BJ (cell line): ENCODE results near the gene SND1. TPM values are rescaled to one million over a fixed set of nuclear protein-coding genes. Genes with fewer than 3 reads are reported as not detected.
A peak's percentile ranks its signal among the peaks of the same experiment; 100 is the strongest.

ENCODE experiments used
- CTCF ChIA-PET: fragments of 350-600 bp; formaldehyde crosslinking; extraction: SDS; loops from one replicate; lab custom pipeline; 2021; ENCODE audit warnings: antibody characterized with exemption, inconsistent platforms; lab: Yijun Ruan, JAX
- POLR2A ChIA-PET: fragments of 300-600 bp; sonication (Branson Sonifier 250); formaldehyde crosslinking; extraction: SDS; loops from one replicate; lab custom pipeline; 2021; ENCODE audit warnings: antibody characterized with exemption; lab: Charles Lee
- DNase-seq: peaks from one replicate; pipeline ENCODE4 v3.0.0-alpha.2; 2011; ENCODE audit warnings: low read depth
- H3K27me3 ChIP-seq: 2 replicates; pipeline ENCODE4 v1.6.0; 2011; ENCODE audit warnings: low read length; ENCODE audit not compliant: control insufficient read depth, insufficient read depth
- H3K36me3 ChIP-seq: 2 replicates; pipeline ENCODE4 v1.5.1; 2011; ENCODE audit warnings: low read length; ENCODE audit not compliant: control insufficient read depth, insufficient read depth
- H3K4me3 ChIP-seq: 2 replicates; pipeline ENCODE4 v1.5.1; 2011; ENCODE audit warnings: low read depth, mild to moderate bottlenecking, control low read depth, low read length
- polyA plus RNA-seq: library from polyadenylated mRNA; depleted of rRNA; stranded (reverse); fragments of >200 nt; gene quantifications from 2 replicates; pipeline ENCODE4 v1.2.3, GENCODE V29; 2011
- TF ChIP-seq, protein P1 (sequence below): IDR thresholded peaks from 2 replicates; pipeline ENCODE4 v1.5.1; 2011; ENCODE audit warnings: low read depth, mild to moderate bottlenecking, control low read depth, inconsistent platforms, low read length, moderate library complexity; ENCODE audit not compliant: insufficient read depth

SND1 gene
- polyA plus RNA-seq, 1 experiment: 203 TPM

DNA sequence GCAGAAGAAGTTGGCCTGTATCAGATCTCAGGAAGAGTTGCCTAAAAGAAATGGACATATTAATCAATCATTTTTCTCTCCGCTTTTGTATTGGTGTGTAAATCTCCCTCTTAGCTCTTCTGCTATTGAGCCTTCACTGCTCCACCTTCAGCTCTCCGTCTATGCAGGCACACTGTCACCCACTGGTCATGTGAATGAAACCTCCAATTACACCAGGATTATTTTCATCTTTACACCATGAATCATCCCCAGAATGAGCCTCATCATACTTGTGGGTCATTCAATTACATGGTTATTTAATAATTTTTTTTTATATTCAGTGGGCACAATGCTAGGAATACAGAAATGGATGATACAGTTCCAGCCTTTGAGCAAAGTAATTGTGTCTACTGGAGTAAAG, 286.6 kb downstream of the SND1 start:
- TF ChIP-seq, protein P1, sequence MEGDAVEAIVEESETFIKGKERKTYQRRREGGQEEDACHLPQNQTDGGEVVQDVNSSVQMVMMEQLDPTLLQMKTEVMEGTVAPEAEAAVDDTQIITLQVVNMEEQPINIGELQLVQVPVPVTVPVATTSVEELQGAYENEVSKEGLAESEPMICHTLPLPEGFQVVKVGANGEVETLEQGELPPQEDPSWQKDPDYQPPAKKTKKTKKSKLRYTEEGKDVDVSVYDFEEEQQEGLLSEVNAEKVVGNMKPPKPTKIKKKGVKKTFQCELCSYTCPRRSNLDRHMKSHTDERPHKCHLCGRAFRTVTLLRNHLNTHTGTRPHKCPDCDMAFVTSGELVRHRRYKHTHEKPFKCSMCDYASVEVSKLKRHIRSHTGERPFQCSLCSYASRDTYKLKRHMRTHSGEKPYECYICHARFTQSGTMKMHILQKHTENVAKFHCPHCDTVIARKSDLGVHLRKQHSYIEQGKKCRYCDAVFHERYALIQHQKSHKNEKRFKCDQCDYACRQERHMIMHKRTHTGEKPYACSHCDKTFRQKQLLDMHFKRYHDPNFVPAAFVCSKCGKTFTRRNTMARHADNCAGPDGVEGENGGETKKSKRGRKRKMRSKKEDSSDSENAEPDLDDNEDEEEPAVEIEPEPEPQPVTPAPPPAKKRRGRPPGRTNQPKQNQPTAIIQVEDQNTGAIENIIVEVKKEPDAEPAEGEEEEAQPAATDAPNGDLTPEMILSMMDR: no peak
- peak; percentile 58 for DNase-seq
- POLR2A ChIA-PET: interaction anchor here (0.6 kb wide), 1 partner anchor 230 kb away, joined by 4 read pairs; no protein-coding TSS in a partner anchor
- CTCF ChIA-PET: interaction anchor here (0.6 to 1.2 kb wide), 5 partner anchors 18 to 271 kb away, joined by 3 to 4 read pairs (median 3); no protein-coding TSS in a partner anchor
- Histone ChIP-seq H3K27me3 (no peaks in the 10 kb centered on the region), H3K4me3 (no peak overlapping the region), H3K36me3 (peaks cover 1% of the 10 kb centered on the region; the same call in 1 of the 2 replicates)

DNA sequence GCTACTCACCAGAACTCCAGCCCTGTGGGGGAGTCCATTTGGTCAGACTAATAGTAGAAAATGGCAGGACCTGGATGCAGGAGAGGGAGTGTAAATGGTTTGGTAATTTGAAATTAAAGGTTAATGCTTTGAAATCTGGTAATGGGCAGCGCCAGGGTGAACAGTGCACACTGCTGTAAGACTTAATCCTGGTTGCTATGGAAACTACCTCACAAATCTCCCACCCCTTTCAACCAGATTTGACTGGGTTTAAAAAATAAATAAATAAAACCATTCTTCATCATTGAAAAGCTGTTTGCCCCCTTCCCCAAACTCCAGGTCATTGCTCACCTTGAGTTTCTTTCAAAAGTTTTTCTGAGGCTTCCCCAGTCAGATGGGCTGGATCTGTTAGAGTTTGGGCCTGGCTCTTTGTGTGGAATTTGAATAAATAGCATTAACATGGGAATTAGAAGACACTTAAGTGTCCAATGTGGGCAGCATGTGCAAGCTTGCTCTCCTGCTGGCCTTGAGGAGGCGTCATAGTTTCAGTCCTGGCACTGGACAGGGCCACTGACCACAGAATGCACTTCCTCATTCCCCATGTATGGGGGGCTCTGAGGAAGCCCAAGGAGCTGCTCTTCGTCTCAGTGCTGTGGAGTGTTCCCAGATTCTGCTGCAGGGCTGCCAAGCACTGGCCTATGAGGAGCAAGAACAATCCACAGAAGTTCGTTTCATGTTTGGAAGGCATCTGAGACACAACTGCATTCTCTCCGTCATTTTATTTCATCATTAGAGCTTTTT, 288.6 kb downstream of the SND1 start:
- no peak for DNase-seq
- Histone ChIP-seq H3K4me3 (no peak overlapping the region), H3K36me3 (peaks cover 2% of the 10 kb centered on the region; the same call in 1 of the 2 replicates), H3K27me3 (no peaks in the 10 kb centered on the region)
- ChIA-PET CTCF (interaction anchor here (1.0 to 1.3 kb wide), 2 partner anchors 9 to 231 kb away, joined by 3 to 8 read pairs; no protein-coding TSS in a partner anchor), POLR2A (no interaction called here)
- TF ChIP-seq, protein P1: 0 out of 2 replicates have a peak, but pooled peaks have one; percentile 6

DNA sequence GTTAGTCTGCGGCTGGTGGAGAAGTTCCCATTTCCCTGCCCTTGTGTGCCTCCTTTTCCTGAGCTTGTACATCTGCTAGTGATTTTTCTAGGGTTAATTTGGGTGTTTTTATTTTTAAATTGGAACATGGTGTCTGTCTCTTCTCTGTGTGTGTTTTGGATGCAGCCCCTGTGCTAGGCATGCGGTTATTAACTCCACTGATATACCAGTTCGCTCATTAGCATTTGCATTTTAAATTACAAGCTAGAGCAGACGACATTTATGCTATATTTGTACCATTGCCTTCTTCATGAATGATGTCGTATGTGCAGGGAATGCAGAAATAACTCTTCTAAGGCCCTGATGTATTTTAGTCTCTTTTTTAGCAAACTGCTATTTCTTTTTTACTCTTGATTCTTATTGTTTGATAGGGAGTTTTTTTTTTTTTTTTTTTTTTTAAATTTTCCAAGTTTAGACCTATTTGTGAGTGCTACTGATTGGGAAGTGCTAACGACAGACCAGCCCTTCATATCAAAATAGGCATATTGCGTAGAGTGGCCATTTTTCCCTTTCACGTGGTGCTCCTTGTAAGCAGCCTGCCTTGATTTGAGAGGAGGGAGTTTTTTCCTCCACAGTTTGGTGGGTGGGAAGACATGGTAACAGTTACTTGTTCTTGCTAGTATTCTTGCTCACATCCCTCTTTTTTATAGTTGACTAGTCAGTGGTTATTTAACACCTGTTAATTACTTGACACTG, 289.6 kb downstream of the SND1 start:
- ChIA-PET POLR2A (no interaction called here), CTCF (interaction anchor here (1.3 to 2.3 kb wide), 2 partner anchors 8 to 268 kb away, joined by 3 to 7 read pairs; no protein-coding TSS in a partner anchor)
- TF ChIP-seq, protein P1: no peak
- no peak for DNase-seq
- Histone ChIP-seq H3K36me3 (0 out of 2 replicates have a peak, but pooled peaks cover 2% of the 10 kb centered on the region), H3K4me3 (no peak overlapping the region), H3K27me3 (no peaks in the 10 kb centered on the region)

DNA sequence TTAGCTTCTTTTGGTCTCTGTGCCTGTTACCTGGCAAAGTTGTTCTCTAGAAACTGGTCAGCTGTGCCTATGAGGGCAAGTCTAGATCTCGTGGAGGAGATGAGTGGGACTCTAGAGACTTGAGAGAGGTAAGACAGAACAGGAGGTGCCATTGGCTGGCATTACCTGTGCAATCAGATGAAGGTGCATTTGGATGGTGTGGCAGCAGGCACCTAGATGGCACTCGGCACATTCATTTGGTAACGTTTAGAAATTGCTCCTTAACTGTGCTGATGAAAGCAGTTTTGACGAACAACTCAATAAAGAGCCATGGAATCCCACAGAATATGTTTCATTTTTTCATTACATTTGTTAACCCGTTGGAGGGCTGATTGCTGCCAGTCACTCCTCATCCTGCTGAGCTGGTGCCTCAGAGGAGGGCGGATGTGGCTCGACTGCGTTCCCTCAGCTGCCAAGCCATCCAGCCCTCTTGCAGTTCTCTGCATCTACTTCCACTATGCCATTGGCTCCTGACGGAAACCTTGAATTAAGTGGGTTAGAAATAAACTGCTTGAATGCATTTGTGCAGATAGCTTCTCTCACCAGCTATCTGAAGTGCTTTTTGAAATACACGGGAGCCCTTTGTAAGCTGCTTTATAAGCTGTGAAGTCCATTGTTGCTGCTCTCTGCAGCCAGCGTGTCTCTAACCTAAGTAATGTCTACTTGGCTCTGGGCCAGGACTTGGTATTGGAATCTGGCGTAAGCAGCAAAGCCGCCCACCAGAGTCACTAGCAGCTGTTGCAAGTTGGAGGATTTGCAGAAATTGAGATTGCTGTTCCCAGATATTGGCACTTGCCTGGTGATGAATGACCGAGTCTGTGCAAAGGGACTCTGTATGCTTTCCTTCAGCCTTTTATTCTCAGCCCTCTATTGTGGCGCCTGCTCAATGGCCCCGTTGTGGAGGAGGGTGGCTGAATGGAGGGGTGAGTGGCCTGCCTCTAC, 291.8 kb downstream of the SND1 start:
- Histone ChIP-seq H3K4me3 (no peak overlapping the region), H3K27me3 (no peaks in the 10 kb centered on the region), H3K36me3 (0 out of 2 replicates have a peak, but pooled peaks cover 2% of the 10 kb centered on the region)
- DNase-seq: no peak
- CTCF ChIA-PET: interaction anchor here (2.3 kb wide), 1 partner anchor 265 kb away, joined by 7 read pairs; no protein-coding TSS in a partner anchor
- POLR2A ChIA-PET: no interaction called here
- TF ChIP-seq, protein P1: no peak
